PC-9 (cell line): ENCODE measurements around the gene PSMD14. TPM values are rescaled to one million over a fixed set of nuclear protein-coding genes. Genes with fewer than 3 reads are reported as not detected.

ENCODE experiments used
- BruUV-seq: library from RNA; stranded (reverse); fragments of 400-500 nt; replicated peaks from 2 replicates; lab custom pipeline; 2021; lab: Mats Ljungman, UMichigan
- CTCF ChIA-PET: fragments of 300-600 bp; sonication (Branson Sonifier 250); formaldehyde crosslinking; loops from one replicate; lab custom pipeline; 2022; ENCODE audit warnings: antibody characterized with exemption; lab: Charles Lee
- POLR2A ChIA-PET: fragments of 300-600 bp; sonication (Branson Sonifier 250); formaldehyde crosslinking; loops from one replicate; lab custom pipeline; 2022; ENCODE audit warnings: antibody characterized with exemption; ENCODE audit not compliant: unreplicated experiment; lab: Charles Lee
- DNase-seq, 2 experiments: peaks; one replicate each; pipeline versions ENCODE4 v3.0.0 to v3.0.0-alpha.2; 2015 to 2022; ENCODE audit warnings: mixed read lengths in 1 of 2
- H2AFZ ChIP-seq: fragments of 200-600 bp; sonication (generic); 2 replicates; pipeline ENCODE4 v1.8.1; 2017; ENCODE audit warnings: antibody characterized with exemption
- H3F3A ChIP-seq: fragments of 200-600 bp; sonication (generic); 2 replicates; pipeline ENCODE4 v1.8.1; 2017; ENCODE audit warnings: antibody characterized with exemption, mild to moderate bottlenecking, low read depth; ENCODE audit not compliant: insufficient read depth
- H3K27ac ChIP-seq: fragments of 200-600 bp; sonication (generic); 2 replicates; pipeline ENCODE4 v1.6.1; 2016; ENCODE audit warnings: mixed run types
- H3K27me3 ChIP-seq: fragments of 200-600 bp; sonication (generic); 2 replicates; pipeline ENCODE4 v1.6.1; 2016; ENCODE audit warnings: low read depth, mixed run types; ENCODE audit not compliant: insufficient read depth
- H3K36me3 ChIP-seq: fragments of 200-600 bp; sonication (generic); 2 replicates; pipeline ENCODE4 v1.6.1; 2016; ENCODE audit warnings: low read depth, mixed run types
- H3K4me1 ChIP-seq: fragments of 200-600 bp; sonication (generic); replicated peaks from 2 replicates; pipeline ENCODE4 v1.6.1; 2016; ENCODE audit warnings: mixed run types; ENCODE audit not compliant: insufficient read depth
- H3K4me2 ChIP-seq: fragments of 200-600 bp; sonication (generic); 2 replicates; pipeline ENCODE4 v1.6.1; 2017; ENCODE audit warnings: mixed run types
- H3K4me3 ChIP-seq: fragments of 200-600 bp; sonication (generic); 2 replicates; pipeline ENCODE4 v1.6.1; 2016; ENCODE audit warnings: mixed run types
- H3K79me2 ChIP-seq: fragments of 200-600 bp; sonication (generic); 2 replicates; pipeline ENCODE4 v1.6.1; 2017; ENCODE audit warnings: low read depth, mixed run types
- H3K9me2 ChIP-seq: fragments of 200-600 bp; sonication (generic); 2 replicates; pipeline ENCODE4 v1.8.1; 2017; ENCODE audit warnings: mild to moderate bottlenecking; ENCODE audit not compliant: insufficient read depth
- H3K9me3 ChIP-seq: fragments of 200-600 bp; sonication (generic); 2 replicates; pipeline ENCODE4 v1.8.1; 2016; ENCODE audit warnings: low read depth; ENCODE audit not compliant: insufficient read depth
- H4K20me1 ChIP-seq: fragments of 200-600 bp; sonication (generic); 2 replicates; pipeline ENCODE4 v1.8.1; 2017; ENCODE audit not compliant: insufficient read depth
- CTCF ChIP-seq: fragments of 200-600 bp; sonication (generic); conservative IDR thresholded peaks from 2 replicates; pipeline ENCODE4 v1.6.1; 2017; ENCODE audit warnings: mixed run types, antibody characterized with exemption, mild to moderate bottlenecking, moderate library complexity
- EZH2 ChIP-seq: fragments of 200-600 bp; sonication (generic); IDR thresholded peaks from 2 replicates; pipeline ENCODE4 v1.8.0; 2017; ENCODE audit warnings: antibody characterized with exemption, low read depth
- intact Hi-C: fragments of 100-400 bp; cut with micrococcal nuclease; formaldehyde crosslinking; loops from one replicate; pipeline ENCODE4 v1.10.0; 2022; ENCODE audit not compliant: unreplicated experiment
- total RNA-seq: library from RNA; stranded (reverse); gene quantifications from 2 replicates; pipeline ENCODE4 v1.2.3, GENCODE V29; 2021

PSMD14 gene
- total RNA-seq, 1 experiment from 2014 or later, result 58.8 TPM

GRCh38 chr2:161409308-161409907 is 101.2 kb downstream of the PSMD14 start:
- intact Hi-C loops, result no loop called here
- Histone ChIP-seq H3K9me2 (no peaks in the 10 kb centered on the region), H3K27ac (no peak overlapping the region), H2AFZ (no peak overlapping the region), H3K27me3 (no peaks in the 10 kb centered on the region), H3K4me2 (no peak overlapping the region), H4K20me1 (no peaks in the 10 kb centered on the region), H3K4me1 (no peaks in the 10 kb centered on the region), H3K4me3 (no peak overlapping the region), H3F3A (0 out of 2 replicates have a peak, but pooled peaks cover 5% of the 10 kb centered on the region), H3K36me3 (no peaks in the 10 kb centered on the region), H3K9me3 (no peaks in the 10 kb centered on the region), H3K79me2 (no peaks in the 10 kb centered on the region)
- no peak for TF ChIP-seq EZH2
- no peak for TF ChIP-seq CTCF
- CTCF ChIA-PET, result no interaction called here
- BruUV-seq, result no TSS peak
- POLR2A ChIA-PET, result no interaction called here
- DNase-seq, result no peak

- intact Hi-C loops, result no loop called here
- Histone ChIP-seq H3F3A (0 out of 2 replicates have a peak, but pooled peaks cover 5% of the 10 kb centered on the region), H3K4me1 (no peaks in the 10 kb centered on the region), H3K27me3 (no peaks in the 10 kb centered on the region), H3K4me3 (no peak overlapping the region), H2AFZ (no peak overlapping the region), H3K36me3 (no peaks in the 10 kb centered on the region), H3K9me3 (no peaks in the 10 kb centered on the region), H4K20me1 (no peaks in the 10 kb centered on the region), H3K4me2 (no peak overlapping the region), H3K79me2 (no peaks in the 10 kb centered on the region), H3K9me2 (no peaks in the 10 kb centered on the region), H3K27ac (no peak overlapping the region)
- POLR2A ChIA-PET, result no interaction called here
- BruUV-seq, result no TSS peak
- CTCF ChIA-PET, result no interaction called here
- TF ChIP-seq EZH2 (no peak), CTCF (no peak)
- DNase-seq, result no peak
These were observed 104.1 kb downstream of the PSMD14 start for GRCh38 chr2:161412346-161412745.

GRCh38 chr2:161414042-161415033 is 106.1 kb downstream of the PSMD14 start:
- TF ChIP-seq CTCF, result no peak
- no peak for TF ChIP-seq EZH2
- intact Hi-C loops, result no loop called here
- H4K20me1 ChIP-seq, result no peaks in the 10 kb centered on the region
- H3K4me1 ChIP-seq, result no peaks in the 10 kb centered on the region
- H2AFZ ChIP-seq, result no peak overlapping the region
- DNase-seq, result peak in 1 of 2 experiments; percentile 39
- peak overlapping the region; percentile 46; the same call in 1 of the 2 replicates for H3K4me2 ChIP-seq
- no peaks in the 10 kb centered on the region for H3K27me3 ChIP-seq
- no peaks in the 10 kb centered on the region for H3K9me3 ChIP-seq
- no TSS peak for BruUV-seq
- no peaks in the 10 kb centered on the region for H3K79me2 ChIP-seq
- no peaks in the 10 kb centered on the region for H3K9me2 ChIP-seq
- ChIA-PET CTCF (interaction anchor here (0.5 kb wide), 1 partner anchor 708 kb away, joined by 6 read pairs; no protein-coding TSS in a partner anchor), POLR2A (no interaction called here)
- H3F3A ChIP-seq, result 0 out of 2 replicates have a peak, but pooled peaks cover 5% of the 10 kb centered on the region
- H3K4me3 ChIP-seq, result no peak overlapping the region; the same call in 1 of the 2 replicates
- no peaks in the 10 kb centered on the region for H3K36me3 ChIP-seq
- H3K27ac ChIP-seq, result no peak overlapping the region
